ENCODE data around the gene ZBTB7C.

The ZBTB7C gene

DNA sequence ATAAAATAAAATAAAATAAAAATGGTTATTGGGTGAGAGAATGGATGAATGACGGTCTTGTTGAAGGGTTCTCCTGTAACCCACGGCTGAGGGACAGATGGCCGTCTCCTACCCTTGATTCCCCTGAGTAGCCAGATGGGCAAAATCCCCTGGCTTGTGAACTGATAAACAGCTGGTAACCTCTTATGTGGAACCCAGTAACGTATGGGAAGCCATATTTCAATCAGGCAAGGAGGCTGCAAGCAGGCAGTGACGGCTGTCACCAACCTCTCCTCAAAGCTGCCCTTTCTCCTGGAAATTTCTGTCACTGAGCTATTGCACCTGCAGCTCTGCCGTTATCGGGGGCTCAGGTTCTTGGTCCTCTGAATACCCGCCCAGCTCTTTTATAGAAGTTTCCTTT, 313.5 kb downstream of the ZBTB7C start:
- Histone ChIP-seq H3K4me1 (peaks cover 4% of the 10 kb centered on the region), H3K4me3 (ENCODE audit: low read depth, low read length) (no peak overlapping the region), H3K36me3 (no peaks in the 10 kb centered on the region), H3K27me3 (no peaks in the 10 kb centered on the region), H3K9me3 (no peaks in the 10 kb centered on the region)
- no peak for DNase-seq
- TF ChIP-seq, protein P1, sequence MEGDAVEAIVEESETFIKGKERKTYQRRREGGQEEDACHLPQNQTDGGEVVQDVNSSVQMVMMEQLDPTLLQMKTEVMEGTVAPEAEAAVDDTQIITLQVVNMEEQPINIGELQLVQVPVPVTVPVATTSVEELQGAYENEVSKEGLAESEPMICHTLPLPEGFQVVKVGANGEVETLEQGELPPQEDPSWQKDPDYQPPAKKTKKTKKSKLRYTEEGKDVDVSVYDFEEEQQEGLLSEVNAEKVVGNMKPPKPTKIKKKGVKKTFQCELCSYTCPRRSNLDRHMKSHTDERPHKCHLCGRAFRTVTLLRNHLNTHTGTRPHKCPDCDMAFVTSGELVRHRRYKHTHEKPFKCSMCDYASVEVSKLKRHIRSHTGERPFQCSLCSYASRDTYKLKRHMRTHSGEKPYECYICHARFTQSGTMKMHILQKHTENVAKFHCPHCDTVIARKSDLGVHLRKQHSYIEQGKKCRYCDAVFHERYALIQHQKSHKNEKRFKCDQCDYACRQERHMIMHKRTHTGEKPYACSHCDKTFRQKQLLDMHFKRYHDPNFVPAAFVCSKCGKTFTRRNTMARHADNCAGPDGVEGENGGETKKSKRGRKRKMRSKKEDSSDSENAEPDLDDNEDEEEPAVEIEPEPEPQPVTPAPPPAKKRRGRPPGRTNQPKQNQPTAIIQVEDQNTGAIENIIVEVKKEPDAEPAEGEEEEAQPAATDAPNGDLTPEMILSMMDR (IDR thresholded peaks at IDR 0.05; ENCODE audit: low read depth, low read length) = no peak

DNA sequence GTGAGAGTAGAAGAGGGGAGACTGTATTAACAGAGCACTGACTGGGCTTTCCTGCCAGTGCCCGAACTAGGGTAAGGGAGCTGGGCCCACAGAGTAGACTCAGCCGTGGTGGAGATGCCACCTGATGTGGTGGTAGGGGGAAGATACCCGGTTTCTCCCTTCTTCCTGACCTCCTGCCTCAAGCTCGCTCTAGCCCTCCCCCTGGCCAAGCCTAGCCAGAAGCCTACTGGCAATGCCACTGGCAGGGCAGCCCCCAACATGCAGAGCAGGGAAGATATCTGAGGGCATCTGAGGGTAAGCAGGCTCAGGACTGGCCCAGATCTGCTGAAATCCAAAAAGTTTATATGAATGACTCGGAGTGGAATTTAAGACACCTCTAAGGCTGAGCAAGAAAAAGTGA, 316.1 kb downstream of the ZBTB7C start:
- Histone ChIP-seq H3K4me1 (no peaks in the 10 kb centered on the region), H3K27me3 (no peaks in the 10 kb centered on the region), H3K36me3 (no peaks in the 10 kb centered on the region), H3K9me3 (no peaks in the 10 kb centered on the region), H3K4me3 (ENCODE audit: low read depth, low read length) (no peak overlapping the region)
- TF ChIP-seq, protein P1 (IDR thresholded peaks at IDR 0.05; ENCODE audit: low read depth, low read length) = no peak
- no peak for DNase-seq

DNA sequence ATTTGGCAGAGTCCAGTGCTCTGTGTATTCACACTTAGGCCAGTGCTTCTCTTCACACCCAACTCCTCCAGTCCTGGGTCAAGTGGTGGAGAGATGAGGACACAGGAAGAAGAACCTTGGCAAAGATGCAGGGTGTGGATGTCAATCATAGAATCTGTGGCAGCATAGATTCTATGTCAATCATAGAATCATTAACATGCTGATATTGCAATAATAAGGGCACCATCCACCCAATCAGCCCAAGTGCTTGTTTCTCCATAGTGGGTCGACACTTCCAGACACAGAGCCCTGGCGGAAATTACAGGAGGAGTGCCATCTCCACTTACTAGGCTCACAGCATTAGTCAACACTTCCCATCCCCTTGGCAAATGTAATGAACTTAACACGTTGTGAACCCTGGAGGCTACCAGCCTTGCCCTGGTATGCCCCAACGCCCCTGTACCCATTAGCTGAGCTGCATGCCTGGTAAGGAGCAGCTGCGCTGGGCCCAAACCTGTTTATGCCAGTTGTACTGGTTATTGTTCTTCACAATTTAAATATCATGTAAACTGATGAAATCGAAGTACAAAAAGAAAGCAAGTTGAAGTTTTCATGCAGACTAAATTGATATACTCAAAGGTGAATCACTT, 317.2 kb downstream of the ZBTB7C start:
- Histone ChIP-seq H3K9me3 (no peaks in the 10 kb centered on the region), H3K4me3 (ENCODE audit: low read depth, low read length) (no peak overlapping the region), H3K4me1 (no peaks in the 10 kb centered on the region), H3K27me3 (no peaks in the 10 kb centered on the region), H3K36me3 (no peaks in the 10 kb centered on the region)
- DNase-seq = no peak
- TF ChIP-seq, protein P1 (IDR thresholded peaks at IDR 0.05; ENCODE audit: low read depth, low read length) = no peak

DNA sequence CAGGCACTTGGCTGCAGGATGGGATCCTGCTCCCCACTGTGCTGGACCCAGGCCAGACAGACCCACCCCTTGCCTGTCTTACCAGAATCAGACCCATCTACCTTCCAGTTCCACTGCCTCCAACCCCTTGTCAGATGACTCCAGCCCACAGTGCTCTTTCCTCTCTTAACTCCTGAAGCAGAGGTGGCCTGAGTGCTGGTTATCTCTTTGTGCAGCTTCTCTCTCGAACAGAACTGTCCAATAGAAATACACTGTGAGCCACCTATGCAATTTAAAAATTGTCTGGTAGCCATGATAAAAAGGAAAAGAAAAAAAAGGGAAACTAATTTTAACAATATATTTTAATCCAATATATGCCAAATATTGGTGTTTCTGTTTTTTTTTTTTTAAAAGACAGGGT, 318.5 kb downstream of the ZBTB7C start:
- TF ChIP-seq, protein P1 (IDR thresholded peaks at IDR 0.05; ENCODE audit: low read depth, low read length) = no peak
- Histone ChIP-seq H3K4me1 (no peaks in the 10 kb centered on the region), H3K27me3 (no peaks in the 10 kb centered on the region), H3K36me3 (no peaks in the 10 kb centered on the region), H3K4me3 (ENCODE audit: low read depth, low read length) (no peak overlapping the region), H3K9me3 (no peaks in the 10 kb centered on the region)
- no peak for DNase-seq

DNA sequence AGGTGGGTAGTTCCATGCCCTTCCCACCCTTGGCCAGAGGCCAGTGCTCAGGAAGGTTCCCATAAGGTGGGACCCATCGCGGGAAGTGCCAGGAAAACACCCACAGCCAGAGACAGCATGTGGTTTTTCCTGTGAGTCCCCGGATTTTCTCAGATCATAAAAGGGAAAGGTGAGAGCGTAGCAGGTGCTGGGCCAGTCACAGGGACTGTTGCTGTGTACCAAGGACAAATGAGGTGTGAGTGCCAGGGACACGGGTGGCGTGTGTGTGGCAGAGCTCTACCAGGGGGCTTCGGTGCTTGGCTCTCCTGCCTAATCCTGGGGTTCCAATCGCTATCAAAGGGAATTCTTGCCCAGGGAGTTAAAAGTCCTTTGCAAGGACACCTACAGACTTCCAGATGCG, 319.2 kb downstream of the ZBTB7C start:
- H3K27me3 ChIP-seq = no peaks in the 10 kb centered on the region
- no peaks in the 10 kb centered on the region for H3K9me3 ChIP-seq
- TF ChIP-seq, protein P1 (IDR thresholded peaks at IDR 0.05; ENCODE audit: low read depth, low read length) = no peak
- H3K4me1 ChIP-seq = no peaks in the 10 kb centered on the region
- H3K36me3 ChIP-seq = no peaks in the 10 kb centered on the region
- H3K4me3 ChIP-seq (ENCODE audit: low read depth, low read length) = no peak overlapping the region
- no peak for DNase-seq

DNA sequence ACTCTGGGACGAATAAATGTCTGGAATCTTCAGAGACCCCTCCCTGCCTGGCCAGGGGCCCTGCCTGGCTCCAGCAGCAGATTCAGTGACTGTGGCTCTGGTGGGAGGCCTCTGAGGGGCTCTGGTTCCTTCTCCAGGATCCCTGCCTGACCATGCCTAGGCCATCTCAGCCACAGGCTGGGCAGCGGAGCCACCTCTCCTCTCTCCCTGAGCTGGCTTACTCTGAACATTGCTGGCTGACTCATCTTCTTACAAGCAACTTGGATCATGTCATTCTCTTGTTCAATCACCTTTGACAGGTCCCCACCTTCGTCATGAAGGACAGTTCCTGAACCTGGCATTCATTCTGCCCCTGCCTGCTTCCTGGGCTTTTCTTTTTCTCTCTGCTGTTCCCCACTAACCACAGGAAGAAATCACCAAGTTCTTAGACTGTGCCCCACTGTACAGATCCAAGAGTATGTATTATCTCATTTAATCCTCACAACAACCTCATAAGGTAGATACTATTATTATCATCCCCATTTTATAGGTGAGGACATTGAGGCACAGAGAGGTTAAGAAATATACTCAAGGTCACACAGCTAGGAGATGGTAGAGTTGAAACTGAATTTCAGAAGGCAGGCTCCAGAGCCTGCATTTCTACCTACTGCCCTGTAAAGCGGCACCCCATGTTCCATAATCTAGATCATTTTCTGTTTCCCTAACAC, 323.2 kb downstream of the ZBTB7C start:
- no peak overlapping the region for H3K4me3 ChIP-seq (ENCODE audit: low read depth, low read length)
- TF ChIP-seq, protein P1 (IDR thresholded peaks at IDR 0.05; ENCODE audit: low read depth, low read length) = no peak
- H3K27me3 ChIP-seq = no peaks in the 10 kb centered on the region
- no peak for DNase-seq
- H3K4me1 ChIP-seq = no peaks in the 10 kb centered on the region
- H3K9me3 ChIP-seq = no peaks in the 10 kb centered on the region
- no peaks in the 10 kb centered on the region for H3K36me3 ChIP-seq
